ENCODE results near the gene ZNF302. TPM values are rescaled to one million over a fixed set of nuclear protein-coding genes. Genes with fewer than 3 reads are reported as not detected.

ZNF302 gene
- total RNA-seq, 1 donor, result 15.1 TPM

GRCh38 chr19:34649886-34650543 is 27.5 kb upstream of the ZNF302 start:
- no peak overlapping the region for H3K4me3 ChIP-seq (ENCODE audit: low read depth, low read length)
- no peak for TF ChIP-seq CTCF (IDR thresholded peaks at IDR 0.05; ENCODE audit: insufficient read depth, low read depth, low read length)
- DNase-seq (ENCODE audit: low read depth), result no peak

GRCh38 chr19:34651747-34652146 is 25.7 kb upstream of the ZNF302 start:
- TF ChIP-seq CTCF (IDR thresholded peaks at IDR 0.05; ENCODE audit: insufficient read depth, low read depth, low read length), result no peak
- no peak for DNase-seq (ENCODE audit: low read depth)
- no peak overlapping the region for H3K4me3 ChIP-seq (ENCODE audit: low read depth, low read length)

GRCh38 chr19:34654796-34655195 is 22.7 kb upstream of the ZNF302 start:
- TF ChIP-seq CTCF (IDR thresholded peaks at IDR 0.05; ENCODE audit: insufficient read depth, low read depth, low read length), result no peak
- DNase-seq (ENCODE audit: low read depth), result no peak
- no peak overlapping the region for H3K4me3 ChIP-seq (ENCODE audit: low read depth, low read length)

- DNase-seq (ENCODE audit: low read depth), result no peak
- H3K4me3 ChIP-seq (ENCODE audit: low read depth, low read length), result no peak overlapping the region
- TF ChIP-seq CTCF (IDR thresholded peaks at IDR 0.05; ENCODE audit: insufficient read depth, low read depth, low read length), result no peak
Observed at GRCh38 chr19:34655651-34656050, 21.8 kb upstream of the ZNF302 start.

- TF ChIP-seq CTCF (IDR thresholded peaks at IDR 0.05; ENCODE audit: insufficient read depth, low read depth, low read length), result no peak
- no peak overlapping the region for H3K4me3 ChIP-seq (ENCODE audit: low read depth, low read length)
- no peak for DNase-seq (ENCODE audit: low read depth)
Observed at GRCh38 chr19:34661357-34661756, 16.1 kb upstream of the ZNF302 start.

GRCh38 chr19:34662919-34663318 is 14.6 kb upstream of the ZNF302 start:
- peak; percentile 46 for TF ChIP-seq CTCF (IDR thresholded peaks at IDR 0.05; ENCODE audit: insufficient read depth, low read depth, low read length)
- DNase-seq (ENCODE audit: low read depth), result peak; percentile 17
- H3K4me3 ChIP-seq (ENCODE audit: low read depth, low read length), result no peak overlapping the region

GRCh38 chr19:34664168-34664567 is 13.3 kb upstream of the ZNF302 start:
- DNase-seq (ENCODE audit: low read depth), result no peak
- H3K4me3 ChIP-seq (ENCODE audit: low read depth, low read length), result no peak overlapping the region
- TF ChIP-seq CTCF (IDR thresholded peaks at IDR 0.05; ENCODE audit: insufficient read depth, low read depth, low read length), result no peak

All from fibroblast of villous mesenchyme (primary cell).